ENCODE results near the gene FKRP. TPM values are rescaled to one million over a fixed set of nuclear protein-coding genes. Genes with fewer than 3 reads are reported as not detected.

Gene FKRP
- total RNA-seq, 1 donor from 2014 or later: 37.0 TPM

DNA sequence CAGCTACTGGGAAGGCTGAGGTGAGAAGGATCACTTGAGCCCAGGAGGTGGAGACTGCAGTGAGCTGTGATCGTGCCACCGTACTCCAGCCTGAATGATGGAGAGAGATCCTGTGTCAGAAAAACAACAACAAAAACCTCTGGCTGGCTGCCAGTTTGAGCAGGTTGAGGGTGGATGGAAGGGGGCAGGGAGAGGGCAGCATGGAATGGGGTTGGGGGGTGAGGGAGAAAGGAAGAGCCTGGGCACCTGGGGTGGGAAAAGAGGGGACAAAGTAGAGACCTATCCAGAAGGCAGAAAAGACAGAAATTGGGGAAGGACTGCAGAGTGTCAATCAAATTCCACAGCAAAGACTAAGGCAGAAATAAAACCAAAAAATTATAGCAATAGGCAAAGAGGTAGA is 37.8 kb downstream of the FKRP start:
- TF ChIP-seq CTCF (IDR thresholded peaks at IDR 0.05; ENCODE audit: unreplicated experiment): no peak
- H3K4me1 Mint-ChIP-seq: peaks cover 46% of the 10 kb centered on the region
- H3K27ac Mint-ChIP-seq: peak overlapping the region; percentile 91
- peaks cover 15% of the 10 kb centered on the region for H3K36me3 Mint-ChIP-seq
- H3K4me3 Mint-ChIP-seq: peak overlapping the region; percentile 87
- H3K27me3 Mint-ChIP-seq (ENCODE audit: low read depth): no peaks in the 10 kb centered on the region
- no peak for DNase-seq (ENCODE audit: low spot score in 2 of 2, unreplicated experiment in 2 of 2)
- H3K9me3 Mint-ChIP-seq: no peaks in the 10 kb centered on the region

GRCh38 chr19:46784262-46785053 is 38.6 kb downstream of the FKRP start:
- no peak for TF ChIP-seq CTCF (IDR thresholded peaks at IDR 0.05; ENCODE audit: unreplicated experiment)
- H3K9me3 Mint-ChIP-seq: no peaks in the 10 kb centered on the region
- H3K27me3 Mint-ChIP-seq (ENCODE audit: low read depth): no peaks in the 10 kb centered on the region
- DNase-seq (ENCODE audit: low spot score in 2 of 2, unreplicated experiment in 2 of 2): peak; percentile 39 to 55
- peaks cover 46% of the 10 kb centered on the region for H3K4me1 Mint-ChIP-seq
- peak overlapping the region; percentile 87 for H3K4me3 Mint-ChIP-seq
- H3K27ac Mint-ChIP-seq: peak overlapping the region; percentile 91
- H3K36me3 Mint-ChIP-seq: peaks cover 11% of the 10 kb centered on the region

DNA sequence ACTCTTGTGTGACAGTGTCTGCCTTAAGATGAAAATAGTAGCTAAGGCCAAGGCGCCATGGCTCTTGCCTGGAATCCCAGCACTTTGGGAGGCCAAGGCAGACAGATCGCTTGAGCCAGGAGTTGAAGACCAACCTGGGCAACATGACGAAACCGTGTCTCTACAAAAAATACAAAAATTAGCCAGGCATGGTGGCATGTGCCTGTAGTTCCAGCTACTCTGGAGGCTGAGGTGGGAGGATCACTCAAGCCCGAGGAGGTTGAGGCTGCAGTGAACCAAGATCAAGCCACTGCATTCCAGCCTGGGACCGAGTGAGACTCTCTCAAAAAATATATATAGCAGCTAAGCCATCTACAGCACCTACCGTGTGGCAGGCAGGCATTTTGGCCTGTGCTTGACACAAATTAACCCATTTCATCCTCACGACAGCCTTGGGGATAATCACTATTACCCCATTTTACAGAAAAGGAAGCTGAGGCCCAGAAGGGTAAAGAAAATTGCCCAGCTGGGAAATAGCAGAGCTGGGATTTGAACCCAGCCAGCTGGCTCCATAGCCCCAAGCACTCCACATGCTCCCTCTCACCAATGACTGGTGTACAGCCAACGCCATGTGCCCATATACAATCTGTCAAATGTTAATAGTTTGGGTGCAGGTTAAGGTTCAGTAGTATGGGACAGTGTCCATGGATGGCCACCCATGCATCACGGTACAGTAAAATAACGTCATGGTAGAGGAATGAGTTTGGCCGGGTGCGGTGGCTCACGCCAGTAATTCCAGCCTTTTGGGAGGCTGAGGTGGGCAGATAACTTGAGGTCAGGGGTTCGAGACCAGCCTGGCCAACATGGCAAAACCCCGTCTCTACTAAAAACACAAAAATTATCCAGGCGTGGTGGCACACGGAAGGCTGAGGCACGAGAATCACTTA is 39.5 kb downstream of the FKRP start:
- H3K27ac Mint-ChIP-seq: peak overlapping the region; percentile 95
- TF ChIP-seq CTCF (IDR thresholded peaks at IDR 0.05; ENCODE audit: unreplicated experiment): no peak
- peak overlapping the region; percentile 87 for H3K4me3 Mint-ChIP-seq
- H3K4me1 Mint-ChIP-seq: peaks cover 46% of the 10 kb centered on the region
- no peak for DNase-seq (ENCODE audit: low spot score in 2 of 2, unreplicated experiment in 2 of 2)
- H3K36me3 Mint-ChIP-seq: peaks cover 10% of the 10 kb centered on the region
- no peaks in the 10 kb centered on the region for H3K9me3 Mint-ChIP-seq
- H3K27me3 Mint-ChIP-seq (ENCODE audit: low read depth): no peaks in the 10 kb centered on the region

DNA sequence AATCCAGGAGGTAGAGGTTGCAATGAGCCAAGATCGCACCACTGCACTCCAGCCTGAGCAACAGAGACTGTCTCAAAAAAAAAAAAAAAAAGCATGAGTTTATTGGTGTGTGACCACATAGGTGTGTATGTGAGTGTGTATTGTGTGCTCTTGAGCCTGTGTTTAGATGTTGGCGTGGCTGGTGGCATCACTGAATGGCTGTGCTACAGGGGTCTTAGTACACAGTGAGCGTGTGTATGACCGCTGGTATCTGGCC is 40.1 kb downstream of the FKRP start:
- Mint-ChIP-seq H3K4me3 (peak overlapping the region; percentile 87), H3K9me3 (no peaks in the 10 kb centered on the region), H3K27ac (peak overlapping the region; percentile 95), H3K27me3 (ENCODE audit: low read depth) (no peaks in the 10 kb centered on the region), H3K36me3 (peaks cover 10% of the 10 kb centered on the region), H3K4me1 (peaks cover 46% of the 10 kb centered on the region)
- no peak for TF ChIP-seq CTCF (IDR thresholded peaks at IDR 0.05; ENCODE audit: unreplicated experiment)
- no peak for DNase-seq (ENCODE audit: low spot score in 2 of 2, unreplicated experiment in 2 of 2)

- H3K27ac Mint-ChIP-seq: peak overlapping the region; percentile 95
- peaks cover 46% of the 10 kb centered on the region for H3K4me1 Mint-ChIP-seq
- no peak for DNase-seq (ENCODE audit: low spot score in 2 of 2, unreplicated experiment in 2 of 2)
- H3K9me3 Mint-ChIP-seq: no peaks in the 10 kb centered on the region
- peak overlapping the region; percentile 87 for H3K4me3 Mint-ChIP-seq
- TF ChIP-seq CTCF (IDR thresholded peaks at IDR 0.05; ENCODE audit: unreplicated experiment): no peak
- peaks cover 10% of the 10 kb centered on the region for H3K36me3 Mint-ChIP-seq
- no peaks in the 10 kb centered on the region for H3K27me3 Mint-ChIP-seq (ENCODE audit: low read depth)
Observed at GRCh38 chr19:46786236-46787039, 40.6 kb downstream of the FKRP start.
